KOPT-K1 (cell line): ENCODE results near the gene PKP2.

Experiments
- H3K27ac ChIP-seq: fragments of 200-600 bp; sonication (generic); 2 replicates; pipeline ENCODE4 v1.5.1; 2016; ENCODE audit warnings: antibody characterized with exemption, mild to moderate bottlenecking, low read depth, low read length; ENCODE audit not compliant: poor library complexity, severe bottlenecking
- H3K36me3 ChIP-seq: fragments of 200-600 bp; sonication (generic); 2 replicates; pipeline ENCODE4 v1.5.1; 2017; ENCODE audit warnings: antibody characterized with exemption, mild to moderate bottlenecking, low read length, moderate library complexity; ENCODE audit not compliant: insufficient read depth
- H3K9me3 ChIP-seq: fragments of 200-600 bp; sonication (generic); 2 replicates; pipeline ENCODE4 v1.5.1; 2017; ENCODE audit warnings: antibody characterized with exemption, low read length, mild to moderate bottlenecking; ENCODE audit not compliant: insufficient read depth, poor library complexity, severe bottlenecking

Gene PKP2

DNA sequence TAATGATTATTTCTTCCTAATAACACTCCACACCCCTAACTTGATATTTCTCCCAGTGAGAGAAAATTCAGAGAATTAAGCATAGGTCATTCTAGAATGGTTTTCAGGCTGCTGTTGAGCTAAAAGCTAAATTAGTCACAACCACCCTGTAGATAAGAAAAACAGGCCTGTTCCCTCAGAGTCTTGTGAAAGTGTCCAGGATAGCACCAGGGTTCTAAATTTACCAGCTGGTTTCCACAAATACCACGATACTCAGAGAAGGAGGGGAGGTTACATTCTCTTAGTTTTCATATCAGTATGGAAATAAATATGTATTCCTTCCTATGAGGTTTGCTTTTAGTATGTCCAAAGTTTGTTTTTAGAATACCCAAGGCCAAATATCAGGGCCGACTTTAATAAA, 74.9 kb downstream of the PKP2 start:
- Histone ChIP-seq H3K27ac (no peak overlapping the region), H3K9me3 (no peaks in the 10 kb centered on the region), H3K36me3 (no peaks in the 10 kb centered on the region)

DNA sequence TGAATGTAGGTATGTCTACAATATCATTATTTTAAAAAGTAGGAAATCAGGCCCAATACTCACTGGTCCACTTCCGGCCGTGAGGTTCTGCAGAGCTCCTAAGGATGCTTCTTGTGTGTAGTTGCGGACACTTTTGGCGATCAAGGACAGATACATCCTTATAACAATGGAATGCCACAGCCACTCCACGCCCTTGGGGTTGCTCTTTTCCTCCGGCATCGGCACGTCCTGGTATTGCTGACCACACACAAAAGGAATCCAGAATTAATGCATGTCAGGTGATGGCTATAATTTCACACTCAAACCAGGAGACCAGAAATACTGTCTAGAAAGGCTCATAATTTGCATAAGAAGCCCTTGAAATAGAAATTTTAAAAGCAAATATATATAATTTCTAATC, 75.3 kb downstream of the PKP2 start:
- Histone ChIP-seq H3K27ac (no peak overlapping the region), H3K36me3 (no peaks in the 10 kb centered on the region), H3K9me3 (no peaks in the 10 kb centered on the region)

DNA sequence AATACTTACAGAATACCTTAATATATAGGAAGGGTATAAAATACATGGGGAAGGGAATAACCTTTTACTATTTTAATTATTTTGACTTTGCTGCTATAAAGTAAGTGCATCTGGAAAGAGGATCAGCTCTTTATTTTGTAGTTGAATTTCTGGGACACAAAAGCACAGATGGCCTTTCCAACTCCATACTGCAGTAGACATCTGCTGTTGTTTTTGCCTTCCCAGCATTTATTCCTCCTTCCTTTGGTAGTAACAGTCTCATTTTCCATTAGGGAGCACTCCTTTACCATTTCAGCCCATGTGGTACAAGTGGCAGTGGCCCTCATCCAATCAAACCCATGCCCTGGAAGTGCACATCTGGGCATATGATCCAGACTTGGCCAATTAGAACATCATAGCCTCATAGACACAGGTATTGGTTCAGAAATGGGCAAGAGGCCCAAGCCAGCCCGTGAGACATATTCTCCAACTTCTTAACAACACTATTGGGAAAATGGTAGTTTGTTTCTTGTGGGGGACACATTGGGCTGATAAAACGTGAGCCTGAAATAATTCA, 76.1 kb downstream of the PKP2 start:
- Histone ChIP-seq H3K36me3 (no peaks in the 10 kb centered on the region), H3K27ac (no peak overlapping the region)

DNA sequence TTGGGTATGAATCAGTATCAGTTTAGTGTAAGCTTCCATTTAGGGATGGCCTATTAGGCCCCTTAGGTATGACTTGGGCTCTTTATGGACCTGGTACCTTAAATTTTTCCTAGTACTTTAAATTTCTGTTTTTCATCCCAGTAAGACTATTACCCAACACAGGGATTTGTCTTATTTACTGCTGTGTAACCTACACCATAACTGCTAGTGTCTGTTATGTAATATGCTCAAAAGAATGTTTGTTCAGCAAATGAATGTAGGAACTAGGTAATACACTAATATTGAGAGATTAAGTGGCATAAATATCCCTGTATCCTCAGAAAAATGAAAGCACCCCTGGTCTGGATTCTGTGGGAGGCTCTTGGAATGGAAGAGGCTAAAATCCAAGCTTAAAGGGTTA, 77.2 kb downstream of the PKP2 start:
- Histone ChIP-seq H3K36me3 (no peaks in the 10 kb centered on the region), H3K9me3 (no peaks in the 10 kb centered on the region), H3K27ac (no peak overlapping the region)

More for the DNA sequence above, 76.1 kb downstream of the PKP2 start:
- H3K9me3 ChIP-seq, result no peaks in the 10 kb centered on the region

DNA sequence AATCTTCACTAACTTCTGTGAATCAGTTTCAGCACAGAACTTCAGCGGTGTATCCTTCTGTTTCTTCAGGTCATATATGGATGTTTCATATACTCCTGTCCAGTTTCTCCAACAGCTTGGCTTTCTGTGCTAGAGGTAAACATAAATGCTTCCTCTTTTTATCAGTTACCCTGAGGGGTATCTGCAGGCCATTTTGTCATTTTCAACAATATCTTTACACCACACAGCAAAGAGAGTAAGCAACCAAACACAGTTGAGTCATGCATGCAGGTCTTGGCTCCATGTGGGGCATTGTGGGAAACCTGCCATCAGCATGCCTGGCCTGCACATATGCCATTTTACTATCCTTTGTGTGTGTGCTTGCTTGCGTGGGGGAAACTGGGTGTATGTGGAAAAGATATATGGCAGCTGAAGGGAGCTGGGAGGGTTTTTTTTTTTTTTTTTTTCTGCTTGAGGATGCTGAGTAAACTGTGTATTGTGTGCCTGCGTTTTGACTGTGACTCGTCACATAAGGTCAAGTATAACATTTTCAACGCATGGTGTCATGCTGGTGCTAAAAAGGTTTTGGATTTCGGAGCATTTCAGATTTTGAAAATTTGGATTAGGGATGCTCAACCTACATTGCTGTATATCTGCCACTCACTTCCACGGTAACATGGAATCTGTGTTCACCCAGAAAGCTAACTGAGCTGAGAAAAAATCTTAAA, 84.7 kb downstream of the PKP2 start:
- Histone ChIP-seq H3K27ac (no peak overlapping the region), H3K9me3 (no peaks in the 10 kb centered on the region)

DNA sequence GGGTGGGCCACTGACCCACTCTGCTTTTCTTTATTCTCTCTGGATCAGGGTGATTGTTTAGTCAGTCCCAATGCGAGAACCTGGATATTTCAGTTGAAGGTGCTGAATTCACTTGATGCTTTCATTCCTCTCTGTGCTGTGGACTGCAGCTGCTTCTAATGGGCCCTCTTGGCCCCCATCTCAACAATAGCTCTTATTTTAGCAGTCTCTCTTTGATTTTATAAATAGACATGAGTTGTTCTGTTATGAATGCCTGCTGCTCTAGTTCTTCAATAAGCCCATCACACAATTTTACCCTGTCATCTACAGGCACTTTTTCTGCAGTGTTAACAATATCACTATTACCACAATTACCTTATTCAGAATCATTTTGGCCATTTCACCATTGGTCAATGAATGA, 86.7 kb downstream of the PKP2 start:
- no peaks in the 10 kb centered on the region for H3K9me3 ChIP-seq
- no peak overlapping the region for H3K27ac ChIP-seq
- H3K36me3 ChIP-seq, result no peaks in the 10 kb centered on the region

More for the DNA sequence above, 84.7 kb downstream of the PKP2 start:
- H3K36me3 ChIP-seq, result no peaks in the 10 kb centered on the region

DNA sequence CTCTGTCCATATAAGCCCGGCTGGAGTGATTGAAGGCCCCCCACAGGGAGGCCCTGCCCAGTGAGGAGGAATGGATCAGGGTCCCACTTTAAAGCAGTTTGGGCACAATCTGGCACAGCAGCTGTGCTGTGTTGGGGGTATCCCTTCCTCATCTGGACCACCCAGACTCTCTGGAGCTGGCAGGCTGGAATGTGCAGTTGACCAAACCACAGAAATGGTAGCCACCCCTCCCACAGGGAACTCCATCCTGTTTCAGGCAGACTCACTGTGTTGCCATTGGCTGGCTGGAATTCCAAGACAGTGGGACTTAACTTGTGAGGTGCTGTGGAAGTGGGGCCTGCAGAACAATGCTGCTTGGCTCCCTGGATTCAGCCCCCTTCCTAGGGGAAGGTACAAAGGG, 87.4 kb downstream of the PKP2 start:
- no peaks in the 10 kb centered on the region for H3K9me3 ChIP-seq
- no peaks in the 10 kb centered on the region for H3K36me3 ChIP-seq
- no peak overlapping the region for H3K27ac ChIP-seq

DNA sequence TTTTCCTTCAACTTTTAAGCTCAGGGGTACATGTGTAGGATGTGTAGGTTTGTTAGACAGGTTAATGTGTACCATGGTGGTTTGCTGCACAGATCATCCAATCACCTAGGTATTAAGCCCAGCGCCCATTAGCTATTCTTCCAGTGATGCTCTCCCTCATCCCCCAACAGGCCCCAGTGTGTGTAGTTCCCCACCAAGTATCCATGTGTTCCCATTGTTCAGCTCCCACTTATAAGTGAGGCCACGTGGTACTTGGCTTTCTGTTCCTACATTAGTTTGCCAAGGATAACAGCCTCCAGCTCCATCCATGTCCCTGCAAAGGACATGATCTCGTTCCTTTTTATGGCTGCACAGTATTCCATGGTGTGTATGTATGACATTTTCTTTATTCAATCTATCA, 92.3 kb downstream of the PKP2 start:
- H3K36me3 ChIP-seq, result no peaks in the 10 kb centered on the region
- no peaks in the 10 kb centered on the region for H3K9me3 ChIP-seq

DNA sequence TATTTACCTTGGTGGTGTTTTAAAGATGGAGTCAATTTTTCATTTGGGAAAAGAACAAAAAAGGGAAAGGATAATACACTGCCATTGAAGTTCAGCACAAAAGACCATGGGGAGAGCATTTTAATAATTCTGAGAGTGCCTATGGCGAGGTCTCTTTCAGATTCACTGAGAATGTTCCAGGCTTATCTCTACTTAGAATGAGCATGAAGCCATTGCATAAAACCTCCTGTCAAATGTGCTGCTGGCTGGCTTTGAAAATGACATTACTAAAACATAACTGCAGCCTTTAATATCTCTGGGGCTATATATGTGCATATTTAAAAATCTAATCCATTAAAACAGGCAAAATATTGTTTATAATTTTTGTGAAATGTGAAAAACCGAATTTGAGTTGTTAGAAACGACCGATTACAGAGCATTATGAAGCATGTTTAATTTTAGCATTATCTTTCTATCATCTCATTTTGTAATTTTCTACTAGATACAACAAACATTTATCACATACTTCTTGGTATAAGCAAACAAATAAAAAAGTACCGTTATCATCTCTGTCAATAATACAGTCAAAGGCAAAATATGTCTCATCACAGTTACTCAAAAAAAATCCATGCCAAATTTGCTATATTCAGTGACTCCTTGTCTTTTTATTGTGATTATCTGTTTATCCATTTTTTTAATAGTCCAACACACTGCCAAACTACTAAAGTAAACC, 95.2 kb downstream of the PKP2 start:
- no peaks in the 10 kb centered on the region for H3K36me3 ChIP-seq
- no peaks in the 10 kb centered on the region for H3K9me3 ChIP-seq
- H3K27ac ChIP-seq, result no peak overlapping the region

More for the DNA sequence above, 92.3 kb downstream of the PKP2 start:
- no peak overlapping the region for H3K27ac ChIP-seq

DNA sequence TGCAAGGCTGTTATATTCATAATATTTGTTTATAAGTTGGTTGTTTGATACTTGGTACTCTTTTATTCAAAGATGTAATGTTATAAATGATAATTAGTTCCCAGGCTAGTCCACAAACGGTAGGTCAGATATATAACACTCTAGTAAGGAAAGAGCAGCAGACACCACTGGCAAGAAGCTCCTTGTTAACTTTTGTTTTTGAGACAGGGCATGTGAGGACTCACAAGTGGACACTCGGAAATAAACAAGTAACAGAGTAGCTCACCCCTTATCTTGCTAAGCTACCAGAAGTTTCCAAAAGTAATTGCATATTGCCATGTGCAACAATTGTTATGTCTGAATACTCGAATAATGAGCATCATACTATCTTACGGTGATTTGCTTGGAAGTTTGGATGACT, 102.3 kb downstream of the PKP2 start:
- H3K27ac ChIP-seq, result no peak overlapping the region
- no peaks in the 10 kb centered on the region for H3K9me3 ChIP-seq
- H3K36me3 ChIP-seq, result no peaks in the 10 kb centered on the region

DNA sequence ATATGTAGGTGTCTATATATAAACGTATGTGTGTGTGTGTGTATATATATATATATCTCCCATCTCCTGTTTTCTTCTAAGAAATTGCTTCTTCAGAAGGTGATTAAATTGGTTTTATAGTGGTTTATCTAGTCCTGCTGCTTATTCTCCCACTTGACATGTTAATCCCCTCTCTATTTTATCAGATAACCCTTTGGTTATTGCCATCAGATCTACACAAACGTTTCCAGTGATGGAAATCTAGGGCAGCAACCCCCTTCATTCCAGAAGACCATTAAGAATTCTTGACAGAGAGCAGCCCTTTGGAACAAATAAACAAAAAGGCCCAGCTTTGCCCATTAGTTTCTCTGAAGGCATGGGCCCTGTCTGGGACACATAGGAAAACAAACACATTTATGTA, 106.7 kb downstream of the PKP2 start:
- no peaks in the 10 kb centered on the region for H3K9me3 ChIP-seq
- no peaks in the 10 kb centered on the region for H3K36me3 ChIP-seq
- H3K27ac ChIP-seq, result no peak overlapping the region

DNA sequence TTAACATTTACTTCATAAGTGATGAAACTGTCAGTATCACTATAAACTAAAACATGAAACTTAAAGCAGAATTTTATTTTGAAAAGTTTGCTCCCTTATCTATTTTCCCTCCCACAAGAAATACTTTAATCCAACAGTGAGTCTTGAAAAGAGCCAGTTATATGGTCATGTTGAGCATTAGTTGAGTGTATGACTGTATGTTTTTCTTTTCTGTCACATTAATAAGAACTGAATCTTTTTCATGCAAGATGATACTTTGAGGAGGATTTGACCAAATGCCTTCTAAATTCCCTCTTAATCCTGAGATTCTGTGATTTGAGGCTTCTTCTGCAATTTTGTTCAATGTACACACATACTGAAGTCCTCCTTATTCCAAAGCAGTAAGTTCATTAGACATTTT, 107.1 kb downstream of the PKP2 start:
- Histone ChIP-seq H3K9me3 (no peaks in the 10 kb centered on the region), H3K27ac (no peak overlapping the region), H3K36me3 (no peaks in the 10 kb centered on the region)

DNA sequence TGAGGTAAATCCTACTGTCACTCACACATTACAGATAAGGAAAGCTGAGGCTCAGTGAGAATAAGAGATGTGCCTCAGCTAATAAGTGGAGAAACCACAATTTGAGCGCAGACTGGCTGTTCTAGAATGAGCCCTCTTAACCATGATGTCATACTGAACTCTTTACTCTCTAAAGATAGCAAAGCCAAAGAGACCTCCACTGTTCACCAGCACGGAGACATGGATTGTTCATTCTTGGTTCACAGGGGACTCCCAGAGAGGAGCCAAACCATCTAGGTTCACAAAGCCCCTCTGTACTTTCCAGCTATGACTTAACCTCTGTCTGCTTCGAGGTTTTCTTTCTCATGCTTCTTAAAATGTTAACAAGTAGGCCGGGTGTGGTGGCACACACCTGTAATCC, 108.2 kb downstream of the PKP2 start:
- Histone ChIP-seq H3K36me3 (no peaks in the 10 kb centered on the region), H3K9me3 (no peaks in the 10 kb centered on the region), H3K27ac (no peak overlapping the region)

DNA sequence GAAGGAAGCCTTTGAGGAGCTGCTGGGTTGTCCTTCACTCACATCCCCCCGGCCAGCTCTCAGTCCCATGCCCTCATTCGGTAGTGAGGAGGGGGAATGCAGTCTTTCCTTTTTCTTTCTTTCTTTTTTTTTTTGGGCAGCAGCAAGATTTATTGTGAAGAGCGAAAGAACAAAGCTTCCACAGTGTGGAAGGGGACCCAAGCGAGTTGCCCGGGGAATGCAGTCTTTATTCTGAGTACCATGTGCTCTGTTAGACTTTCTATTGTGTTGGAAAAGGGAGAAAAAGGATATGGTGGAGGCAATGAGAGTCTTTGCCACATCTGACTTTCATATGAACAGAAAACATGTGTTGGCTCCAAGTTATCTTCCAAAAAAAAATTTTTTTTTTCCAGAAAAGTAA, 111.0 kb downstream of the PKP2 start:
- Histone ChIP-seq H3K27ac (no peak overlapping the region), H3K9me3 (no peaks in the 10 kb centered on the region), H3K36me3 (no peaks in the 10 kb centered on the region)

DNA sequence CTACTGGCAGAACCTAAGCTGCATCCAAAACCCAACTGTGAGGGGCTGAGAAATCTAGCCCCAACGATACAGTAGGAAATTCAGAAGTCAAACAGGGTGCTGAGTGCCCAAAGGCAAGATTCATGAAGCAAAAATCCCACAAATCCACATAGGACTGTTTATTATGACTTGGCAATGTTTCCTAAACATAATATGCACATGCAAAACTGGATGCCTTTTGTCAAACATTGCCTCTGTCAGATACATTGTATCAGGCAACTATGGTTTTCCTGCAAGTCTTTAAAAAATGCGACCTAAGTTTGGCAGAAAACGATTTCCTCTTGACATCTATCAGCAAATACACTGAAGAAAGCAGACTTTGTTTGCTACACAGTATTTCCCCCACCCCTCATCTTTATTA, 113.5 kb downstream of the PKP2 start:
- Histone ChIP-seq H3K9me3 (no peaks in the 10 kb centered on the region), H3K27ac (no peak overlapping the region), H3K36me3 (no peaks in the 10 kb centered on the region)

DNA sequence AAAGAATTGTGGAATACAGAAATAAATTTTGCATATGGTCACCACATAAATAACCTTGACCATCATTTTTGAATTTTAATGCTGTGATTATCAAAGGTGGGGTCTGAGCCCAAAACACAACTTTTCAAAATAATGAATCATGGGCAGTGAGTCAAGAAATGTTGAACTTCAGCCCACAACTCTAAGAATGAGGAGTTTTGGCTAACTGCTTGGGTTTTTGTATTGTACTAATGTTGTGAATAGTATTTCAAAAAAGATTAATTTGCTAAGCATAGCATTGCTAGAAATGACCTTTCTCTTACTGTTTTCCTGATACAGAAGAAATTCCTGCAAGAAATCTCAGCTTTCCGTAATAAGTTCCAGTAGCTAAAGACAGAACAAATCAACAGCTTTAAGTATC, 116.5 kb downstream of the PKP2 start:
- no peak overlapping the region for H3K27ac ChIP-seq
- H3K36me3 ChIP-seq, result no peaks in the 10 kb centered on the region
- H3K9me3 ChIP-seq, result no peaks in the 10 kb centered on the region
